Activated CD8-positive, alpha-beta T cell treated with anti-CD3 and anti-CD28 coated beads for 36 hours (primary cell): Measurements from ENCODE around the gene POU2F1. TPM values are rescaled to one million over a fixed set of nuclear protein-coding genes. Genes with fewer than 3 reads are reported as not detected.

ENCODE experiments used
- ATAC-seq: fragments of 200-7000 bp; cut with Tn5 transposase; one replicate; pipeline ENCODE4 v1.10.0; 2021; ENCODE audit warnings: mild to moderate bottlenecking, moderate library complexity
- CTCF ChIA-PET: fragments of 350-600 bp; sonication (Branson Sonifier 250); formaldehyde crosslinking; loops from one replicate; lab custom pipeline; 2021; ENCODE audit warnings: antibody characterized with exemption; lab: Charles Lee
- POLR2A ChIA-PET: fragments of 350-600 bp; sonication (Branson Sonifier 250); formaldehyde crosslinking; loops from one replicate; lab custom pipeline; 2021; ENCODE audit warnings: antibody characterized with exemption; lab: Charles Lee
- DNase-seq: peaks from one replicate; pipeline ENCODE4 v3.0.0-alpha.2; 2020
- H3K27ac Mint-ChIP-seq: one replicate; pipeline ENCODE4 v1.8.0; 2021; ENCODE audit warnings: mild to moderate bottlenecking, mixed read lengths
- H3K27me3 Mint-ChIP-seq: one replicate; pipeline ENCODE4 v1.8.0; 2021; ENCODE audit warnings: mixed read lengths
- H3K36me3 Mint-ChIP-seq: one replicate; pipeline ENCODE4 v1.8.0; 2021; ENCODE audit warnings: low read depth, mixed read lengths
- H3K4me1 Mint-ChIP-seq: one replicate; pipeline ENCODE4 v1.8.0; 2021; ENCODE audit warnings: low read depth, mixed read lengths
- H3K4me3 Mint-ChIP-seq: one replicate; pipeline ENCODE4 v1.8.0; 2021; ENCODE audit warnings: mild to moderate bottlenecking, moderate library complexity, mixed read lengths
- H3K9me3 Mint-ChIP-seq: one replicate; pipeline ENCODE4 v1.8.0; 2021; ENCODE audit warnings: mixed read lengths
- intact Hi-C: fragments of 100-400 bp; cut with micrococcal nuclease; formaldehyde crosslinking; loops from one replicate; pipeline ENCODE4 v1.10.0; 2022
- total RNA-seq, 2 experiments: library from RNA; stranded (reverse); gene quantifications; one replicate each; pipeline ENCODE4 v1.2.3, GENCODE V29; 2021
- TF ChIP-seq, protein P1 (sequence below): fragments of 200-600 bp; IDR thresholded peaks from one replicate; pipeline ENCODE4 v1.8.0; 2022; ENCODE audit warnings: antibody characterized with exemption, mild to moderate bottlenecking

Gene POU2F1
- total RNA-seq, 2 experiments from 2014 or later = 23.6 to 24.2 TPM

GRCh38 chr1:167278497-167278896 lies 57.8 kb downstream of the POU2F1 start:
- DNase-seq (no peak), ATAC-seq (no peak)
- intact Hi-C loops = no loop called here
- TF ChIP-seq, protein P1, sequence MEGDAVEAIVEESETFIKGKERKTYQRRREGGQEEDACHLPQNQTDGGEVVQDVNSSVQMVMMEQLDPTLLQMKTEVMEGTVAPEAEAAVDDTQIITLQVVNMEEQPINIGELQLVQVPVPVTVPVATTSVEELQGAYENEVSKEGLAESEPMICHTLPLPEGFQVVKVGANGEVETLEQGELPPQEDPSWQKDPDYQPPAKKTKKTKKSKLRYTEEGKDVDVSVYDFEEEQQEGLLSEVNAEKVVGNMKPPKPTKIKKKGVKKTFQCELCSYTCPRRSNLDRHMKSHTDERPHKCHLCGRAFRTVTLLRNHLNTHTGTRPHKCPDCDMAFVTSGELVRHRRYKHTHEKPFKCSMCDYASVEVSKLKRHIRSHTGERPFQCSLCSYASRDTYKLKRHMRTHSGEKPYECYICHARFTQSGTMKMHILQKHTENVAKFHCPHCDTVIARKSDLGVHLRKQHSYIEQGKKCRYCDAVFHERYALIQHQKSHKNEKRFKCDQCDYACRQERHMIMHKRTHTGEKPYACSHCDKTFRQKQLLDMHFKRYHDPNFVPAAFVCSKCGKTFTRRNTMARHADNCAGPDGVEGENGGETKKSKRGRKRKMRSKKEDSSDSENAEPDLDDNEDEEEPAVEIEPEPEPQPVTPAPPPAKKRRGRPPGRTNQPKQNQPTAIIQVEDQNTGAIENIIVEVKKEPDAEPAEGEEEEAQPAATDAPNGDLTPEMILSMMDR = no peak
- no peaks in the 10 kb centered on the region for H3K27me3 Mint-ChIP-seq
- H3K36me3 Mint-ChIP-seq = no peaks in the 10 kb centered on the region
- peaks cover 43% of the 10 kb centered on the region for H3K4me1 Mint-ChIP-seq
- ChIA-PET CTCF (interaction anchor here (3.6 kb wide), 1 partner anchor 10 kb away, joined by 24 read pairs; no protein-coding TSS in a partner anchor), POLR2A (no interaction called here)
- H3K9me3 Mint-ChIP-seq = no peaks in the 10 kb centered on the region
- H3K4me3 Mint-ChIP-seq = no peak overlapping the region
- no peak overlapping the region for H3K27ac Mint-ChIP-seq

DNA sequence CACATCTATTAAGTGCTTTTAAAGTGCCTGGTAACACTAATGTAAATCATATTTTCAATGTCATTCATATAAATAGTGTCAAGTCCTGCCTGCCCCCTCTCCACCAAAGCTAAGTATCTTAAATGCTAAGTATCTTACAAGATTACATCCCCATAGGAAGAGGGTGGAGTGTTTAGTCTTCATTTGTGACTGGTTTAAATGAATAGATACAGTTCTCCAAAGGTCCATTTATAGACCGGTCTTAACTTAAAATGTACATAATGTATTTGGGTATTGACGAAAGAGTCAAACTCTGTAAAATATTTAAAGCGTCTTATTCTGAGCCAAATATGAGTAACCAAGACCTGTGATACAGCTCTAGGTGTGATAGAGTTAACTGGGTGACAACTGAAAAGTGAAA lies 60.2 kb downstream of the POU2F1 start:
- DNase-seq (no peak), ATAC-seq (no peak)
- Mint-ChIP-seq H3K27me3 (no peaks in the 10 kb centered on the region), H3K27ac (no peak overlapping the region), H3K36me3 (no peaks in the 10 kb centered on the region), H3K4me1 (peaks cover 34% of the 10 kb centered on the region), H3K9me3 (no peaks in the 10 kb centered on the region), H3K4me3 (no peak overlapping the region)
- TF ChIP-seq, protein P1 = no peak
- POLR2A ChIA-PET = no interaction called here
- intact Hi-C loops = no loop called here
- CTCF ChIA-PET = interaction anchor here (1.0 to 3.6 kb wide), 3 partner anchors 11 to 252 kb away, joined by 3 to 24 read pairs (median 3); no protein-coding TSS in a partner anchor

- TF ChIP-seq, protein P1 = no peak
- H3K9me3 Mint-ChIP-seq = no peaks in the 10 kb centered on the region
- H3K36me3 Mint-ChIP-seq = no peaks in the 10 kb centered on the region
- no peak overlapping the region for H3K27ac Mint-ChIP-seq
- DNase-seq (no peak), ATAC-seq (no peak)
- ChIA-PET POLR2A (no interaction called here), CTCF (no interaction called here)
- no peak overlapping the region for H3K4me3 Mint-ChIP-seq
- intact Hi-C loops = no loop called here
- H3K27me3 Mint-ChIP-seq = no peaks in the 10 kb centered on the region
- H3K4me1 Mint-ChIP-seq = peaks cover 22% of the 10 kb centered on the region
These were observed 67.8 kb downstream of the POU2F1 start for GRCh38 chr1:167288390-167289074.

DNA sequence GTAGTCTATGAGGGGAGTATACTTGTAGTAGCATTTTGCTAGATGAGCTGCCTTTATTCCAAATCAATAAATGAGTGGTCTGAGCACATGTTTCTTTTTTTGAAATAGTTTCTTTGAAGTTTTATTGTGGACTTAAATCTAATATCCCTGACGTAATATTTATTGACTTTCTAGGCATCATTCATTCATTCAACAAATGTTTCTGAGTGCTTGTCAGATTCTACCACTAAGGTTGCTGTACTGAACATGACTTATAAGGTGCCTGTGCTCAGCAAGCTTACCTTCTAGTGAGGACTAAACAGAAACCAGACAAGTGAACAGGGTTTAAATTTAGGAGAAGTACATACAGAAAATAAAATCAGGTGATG lies 68.4 kb downstream of the POU2F1 start:
- peaks cover 24% of the 10 kb centered on the region for H3K4me1 Mint-ChIP-seq
- DNase-seq (no peak), ATAC-seq (no peak)
- peaks cover 3% of the 10 kb centered on the region for H3K9me3 Mint-ChIP-seq
- CTCF ChIA-PET = no interaction called here
- no peak overlapping the region for H3K4me3 Mint-ChIP-seq
- no peaks in the 10 kb centered on the region for H3K27me3 Mint-ChIP-seq
- intact Hi-C loops = no loop called here
- H3K27ac Mint-ChIP-seq = no peak overlapping the region
- TF ChIP-seq, protein P1 = no peak
- POLR2A ChIA-PET = no interaction called here
- peaks cover 3% of the 10 kb centered on the region for H3K36me3 Mint-ChIP-seq

DNA sequence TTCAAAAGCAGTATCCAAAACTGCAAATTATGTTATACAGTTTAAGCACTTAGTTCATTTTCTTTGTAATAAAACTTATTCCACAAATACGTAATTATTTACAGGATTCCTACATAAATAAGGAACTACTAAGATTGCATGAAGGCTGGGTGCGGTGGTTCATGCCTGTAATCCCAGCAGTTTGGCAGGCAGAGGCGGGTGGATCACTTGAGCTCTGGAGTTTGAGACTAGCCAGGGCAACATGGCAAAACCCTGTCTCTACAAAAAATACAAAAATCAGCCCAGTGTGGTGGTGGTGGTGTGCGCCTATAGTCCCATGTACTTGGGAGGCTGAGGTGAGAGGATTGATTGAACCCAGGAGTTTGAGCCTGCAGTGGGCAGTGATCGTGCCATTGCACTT lies 69.3 kb downstream of the POU2F1 start:
- ATAC-seq (no peak), DNase-seq (no peak)
- Mint-ChIP-seq H3K27me3 (no peaks in the 10 kb centered on the region), H3K4me1 (peaks cover 29% of the 10 kb centered on the region), H3K36me3 (peaks cover 3% of the 10 kb centered on the region), H3K27ac (no peak overlapping the region), H3K4me3 (no peak overlapping the region), H3K9me3 (peaks cover 3% of the 10 kb centered on the region)
- POLR2A ChIA-PET = no interaction called here
- CTCF ChIA-PET = no interaction called here
- intact Hi-C loops = no loop called here
- TF ChIP-seq, protein P1 = no peak
